ENCODE measurements around the gene COLEC12.

COLEC12 gene

DNA sequence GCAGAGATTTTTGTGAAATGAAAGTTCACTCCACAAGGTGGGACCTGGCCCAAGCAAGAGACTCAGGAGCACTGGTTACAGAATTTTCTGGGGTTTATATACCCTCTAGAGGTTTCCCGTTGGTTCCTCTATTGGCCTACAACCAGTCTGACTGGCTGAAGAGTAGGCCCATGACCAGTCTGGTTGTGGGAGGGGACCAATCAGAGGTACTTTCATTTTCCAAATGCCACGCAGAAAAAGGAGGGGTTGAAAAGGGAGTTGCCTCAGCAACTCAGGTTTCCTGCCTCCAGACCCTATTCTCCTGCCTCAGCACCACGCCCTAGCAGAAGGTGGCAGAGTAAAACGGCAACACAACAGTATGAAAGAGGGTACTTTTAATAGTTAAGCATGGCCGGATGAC is 98.4 kb downstream of the COLEC12 start:
- POLR2A ChIA-PET = no interaction called here
- TF ChIP-seq, protein P1, sequence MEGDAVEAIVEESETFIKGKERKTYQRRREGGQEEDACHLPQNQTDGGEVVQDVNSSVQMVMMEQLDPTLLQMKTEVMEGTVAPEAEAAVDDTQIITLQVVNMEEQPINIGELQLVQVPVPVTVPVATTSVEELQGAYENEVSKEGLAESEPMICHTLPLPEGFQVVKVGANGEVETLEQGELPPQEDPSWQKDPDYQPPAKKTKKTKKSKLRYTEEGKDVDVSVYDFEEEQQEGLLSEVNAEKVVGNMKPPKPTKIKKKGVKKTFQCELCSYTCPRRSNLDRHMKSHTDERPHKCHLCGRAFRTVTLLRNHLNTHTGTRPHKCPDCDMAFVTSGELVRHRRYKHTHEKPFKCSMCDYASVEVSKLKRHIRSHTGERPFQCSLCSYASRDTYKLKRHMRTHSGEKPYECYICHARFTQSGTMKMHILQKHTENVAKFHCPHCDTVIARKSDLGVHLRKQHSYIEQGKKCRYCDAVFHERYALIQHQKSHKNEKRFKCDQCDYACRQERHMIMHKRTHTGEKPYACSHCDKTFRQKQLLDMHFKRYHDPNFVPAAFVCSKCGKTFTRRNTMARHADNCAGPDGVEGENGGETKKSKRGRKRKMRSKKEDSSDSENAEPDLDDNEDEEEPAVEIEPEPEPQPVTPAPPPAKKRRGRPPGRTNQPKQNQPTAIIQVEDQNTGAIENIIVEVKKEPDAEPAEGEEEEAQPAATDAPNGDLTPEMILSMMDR (IDR thresholded peaks at IDR 0.05; ENCODE audit: control extremely low read depth, extremely low read depth, low read depth, missing control alignments) = no peak
- CTCF ChIA-PET = no interaction called here
- DNase-seq (ENCODE audit: extremely low spot score) = no peak

DNA sequence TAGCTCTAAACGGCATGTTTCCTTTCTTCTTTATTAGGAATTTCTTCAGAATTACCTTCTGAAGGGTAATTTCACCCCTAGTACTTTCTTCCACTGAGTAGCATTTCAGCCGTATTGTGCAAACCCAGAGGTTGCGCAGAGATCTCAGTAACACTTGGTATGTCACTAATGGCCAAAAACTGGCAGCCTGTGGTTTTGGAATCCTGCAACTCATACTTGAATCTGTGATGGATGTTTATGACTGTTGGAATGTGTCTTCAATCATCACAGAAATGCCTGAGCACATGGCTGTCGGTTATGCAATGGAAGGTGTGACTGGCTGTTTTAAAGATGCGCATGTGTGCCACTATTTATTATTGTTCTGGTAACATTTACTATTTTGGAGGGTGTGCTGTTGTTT is 100.0 kb downstream of the COLEC12 start:
- TF ChIP-seq, protein P1 (IDR thresholded peaks at IDR 0.05; ENCODE audit: control extremely low read depth, extremely low read depth, low read depth, missing control alignments) = no peak
- ChIA-PET CTCF (no interaction called here), POLR2A (no interaction called here)
- no peak for DNase-seq (ENCODE audit: extremely low spot score)

DNA sequence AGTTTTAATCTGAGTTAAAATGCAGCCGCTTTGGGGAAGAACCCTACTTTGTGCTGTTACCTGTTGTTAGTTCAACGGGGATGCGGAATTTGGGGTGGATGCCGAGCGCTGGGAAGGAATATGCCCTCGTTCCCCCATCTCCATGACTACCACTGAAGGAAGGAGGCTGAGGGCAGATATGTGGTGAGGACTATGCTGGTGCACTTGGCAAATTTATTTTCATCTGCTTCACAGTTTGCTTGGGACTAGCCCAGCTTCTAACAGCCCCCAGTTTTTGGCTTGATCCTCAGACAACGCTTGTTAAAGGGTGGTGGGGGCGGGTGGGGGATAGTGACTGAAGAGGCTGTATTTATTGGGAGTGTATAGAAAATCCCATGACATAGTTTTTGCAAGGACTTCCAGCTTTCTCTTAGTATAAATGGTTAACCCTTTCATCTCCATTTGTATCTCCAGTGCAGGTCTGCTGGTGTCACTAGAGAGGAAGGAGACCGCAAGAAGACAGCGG is 100.8 kb downstream of the COLEC12 start:
- no peak for DNase-seq (ENCODE audit: extremely low spot score)
- TF ChIP-seq, protein P1 (IDR thresholded peaks at IDR 0.05; ENCODE audit: control extremely low read depth, extremely low read depth, low read depth, missing control alignments) = no peak
- ChIA-PET CTCF (no interaction called here), POLR2A (no interaction called here)

DNA sequence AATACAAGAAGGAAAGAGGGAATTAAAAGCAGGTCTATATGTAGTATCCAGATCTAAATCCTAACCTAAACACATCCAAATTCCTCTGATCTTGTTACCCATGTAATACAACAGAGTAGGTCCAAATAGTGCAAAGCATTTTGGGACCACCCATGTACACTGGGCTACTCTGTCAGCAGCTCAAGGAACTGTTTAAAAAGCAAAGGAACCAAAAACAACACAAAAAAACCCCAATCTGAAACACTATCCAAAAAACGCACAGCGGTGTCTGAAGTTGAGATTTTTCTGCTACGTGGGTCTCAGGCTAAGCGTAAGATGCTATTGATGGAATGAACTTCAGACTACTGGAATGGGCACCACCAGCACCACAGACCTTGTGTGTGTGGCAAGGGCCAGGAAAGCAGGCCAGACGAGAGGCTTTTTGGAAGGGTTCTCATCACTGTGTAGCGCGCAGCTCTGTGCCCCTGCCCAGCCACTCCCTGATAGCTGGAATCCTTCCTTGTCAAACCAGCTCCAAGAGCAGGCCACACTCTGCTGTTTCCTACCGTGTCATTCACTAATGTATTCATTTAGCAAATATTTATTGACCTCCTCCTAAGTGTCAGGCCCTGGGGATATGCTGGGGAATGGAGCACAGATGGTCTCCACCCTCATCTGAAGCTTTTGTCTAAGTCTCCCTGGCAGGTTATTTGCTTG is 101.4 kb downstream of the COLEC12 start:
- CTCF ChIA-PET = no interaction called here
- DNase-seq (ENCODE audit: extremely low spot score) = no peak
- POLR2A ChIA-PET = no interaction called here
- TF ChIP-seq, protein P1 (IDR thresholded peaks at IDR 0.05; ENCODE audit: control extremely low read depth, extremely low read depth, low read depth, missing control alignments) = no peak

DNA sequence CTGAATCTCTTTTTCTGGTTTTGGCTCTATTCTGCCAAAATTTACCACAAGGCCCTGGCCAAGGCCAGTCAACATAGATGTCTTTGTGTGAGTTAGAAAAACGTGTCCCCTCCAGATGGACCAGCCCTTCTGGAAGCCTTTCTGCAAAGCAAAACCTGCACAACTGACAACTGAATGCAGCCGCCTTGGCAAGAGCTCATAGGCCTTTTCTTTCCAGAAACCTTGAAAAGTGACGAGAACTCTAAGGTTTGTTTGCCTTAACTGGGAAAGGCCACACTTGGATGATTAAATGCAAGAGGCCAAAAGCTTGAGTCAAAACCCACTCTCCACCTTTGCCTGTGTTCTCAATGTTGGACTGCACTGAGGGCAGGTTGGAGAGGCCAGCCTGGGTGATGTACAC is 103.9 kb downstream of the COLEC12 start:
- TF ChIP-seq, protein P1 (IDR thresholded peaks at IDR 0.05; ENCODE audit: control extremely low read depth, extremely low read depth, low read depth, missing control alignments) = no peak
- CTCF ChIA-PET = interaction anchor here (1.4 kb wide), 1 partner anchor 75 kb away, joined by 3 read pairs; no protein-coding TSS in a partner anchor
- DNase-seq (ENCODE audit: extremely low spot score) = no peak
- POLR2A ChIA-PET = no interaction called here

DNA sequence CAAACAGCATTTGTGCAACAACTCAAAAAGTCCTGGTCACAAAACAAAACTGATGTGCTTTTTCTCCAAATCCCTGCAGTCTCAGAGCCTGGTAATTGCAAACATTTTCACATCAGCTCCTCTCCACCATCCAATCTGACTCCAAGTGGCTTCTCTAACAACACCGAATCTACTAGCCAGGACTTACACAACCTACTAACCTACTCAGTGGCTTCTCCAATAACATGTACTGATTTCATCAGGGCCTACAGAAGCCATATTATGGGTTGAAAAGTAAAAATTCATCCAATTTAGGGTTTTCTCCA is 104.3 kb downstream of the COLEC12 start:
- no peak for DNase-seq (ENCODE audit: extremely low spot score)
- TF ChIP-seq, protein P1 (IDR thresholded peaks at IDR 0.05; ENCODE audit: control extremely low read depth, extremely low read depth, low read depth, missing control alignments) = no peak
- CTCF ChIA-PET = interaction anchor here (1.4 kb wide), 1 partner anchor 76 kb away, joined by 3 read pairs; no protein-coding TSS in a partner anchor
- POLR2A ChIA-PET = no interaction called here

Measured in GM10248 (cell line).